GM21723 (cell line): ENCODE results near the gene SREBF1.
A peak's percentile ranks its signal among the peaks of the same experiment; 100 is the strongest.

Source experiments
- ATAC-seq: cut with Tn5 transposase; IDR thresholded peaks from one replicate; pipeline ENCODE4 v1.9.1; 2021; ENCODE audit warnings: mild to moderate bottlenecking, moderate library complexity; ENCODE audit not compliant: unreplicated experiment

SREBF1 gene

GRCh38 chr17:17797119-17797809 lies 39.5 kb downstream of the SREBF1 start:
- ATAC-seq, result no peak

DNA sequence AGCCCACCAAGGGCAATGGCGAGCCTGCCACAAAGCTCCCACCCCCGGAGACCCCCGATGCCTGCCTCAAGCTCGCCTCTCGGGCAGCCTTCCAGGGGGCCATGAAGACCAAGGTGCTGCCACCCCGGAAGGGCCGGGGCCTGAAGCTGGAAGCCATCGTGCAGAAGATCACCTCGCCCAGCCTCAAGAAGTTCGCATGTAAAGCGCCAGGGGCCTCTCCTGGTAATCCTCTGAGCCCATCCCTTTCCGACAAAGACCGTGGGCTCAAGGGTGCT lies 40.1 kb downstream of the SREBF1 start:
- ATAC-seq, result no peak

- no peak for ATAC-seq
Measured at GRCh38 chr17:17795946-17796786, 40.6 kb downstream of the SREBF1 start.

- no peak for ATAC-seq
Measured at GRCh38 chr17:17795296-17795695, 41.5 kb downstream of the SREBF1 start.

DNA sequence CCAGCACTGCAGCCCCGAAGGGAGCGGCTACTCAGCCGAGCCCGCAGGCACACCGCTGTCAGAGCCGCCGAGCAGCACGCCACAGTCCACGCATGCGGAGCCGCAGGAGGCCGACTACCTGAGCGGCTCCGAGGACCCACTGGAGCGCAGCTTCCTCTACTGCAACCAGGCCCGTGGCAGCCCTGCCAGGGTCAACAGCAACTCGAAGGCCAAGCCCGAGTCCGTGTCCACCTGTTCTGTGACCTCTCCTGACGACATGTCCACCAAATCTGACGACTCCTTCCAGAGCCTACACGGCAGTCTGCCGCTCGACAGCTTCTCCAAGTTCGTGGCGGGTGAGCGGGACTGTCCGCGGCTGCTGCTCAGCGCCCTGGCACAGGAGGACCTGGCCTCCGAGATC lies 42.4 kb downstream of the SREBF1 start:
- ATAC-seq, result no peak

- ATAC-seq, result no peak
Measured at GRCh38 chr17:17793378-17794214, 43.2 kb downstream of the SREBF1 start.

GRCh38 chr17:17792551-17793377 lies 44.0 kb downstream of the SREBF1 start:
- ATAC-seq, result peak; percentile 72

DNA sequence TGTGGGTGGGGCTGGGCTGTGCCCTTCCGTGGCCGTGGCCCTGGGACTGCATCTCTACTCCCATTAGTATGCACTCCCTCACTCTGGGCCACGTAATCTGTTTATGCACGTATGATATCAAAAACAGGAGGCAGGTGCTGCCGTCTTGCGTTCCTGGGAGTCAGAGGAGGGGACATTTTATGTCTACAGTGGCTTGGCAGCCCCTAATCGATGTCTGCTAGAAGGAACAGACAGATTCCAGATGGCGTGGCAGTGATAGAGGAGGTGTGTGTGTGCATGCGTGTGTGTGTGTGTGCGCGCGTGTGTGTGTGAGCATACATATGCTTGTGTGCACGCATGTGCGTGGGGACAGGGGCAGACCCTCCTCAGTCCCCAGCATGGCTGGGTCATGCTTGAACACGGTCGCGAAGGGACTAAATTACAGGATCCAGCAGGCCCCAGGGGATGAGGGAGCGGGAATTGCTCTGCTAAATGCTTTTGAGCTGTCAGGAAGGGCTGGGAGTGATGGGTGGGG lies 44.7 kb downstream of the SREBF1 start:
- no peak for ATAC-seq

DNA sequence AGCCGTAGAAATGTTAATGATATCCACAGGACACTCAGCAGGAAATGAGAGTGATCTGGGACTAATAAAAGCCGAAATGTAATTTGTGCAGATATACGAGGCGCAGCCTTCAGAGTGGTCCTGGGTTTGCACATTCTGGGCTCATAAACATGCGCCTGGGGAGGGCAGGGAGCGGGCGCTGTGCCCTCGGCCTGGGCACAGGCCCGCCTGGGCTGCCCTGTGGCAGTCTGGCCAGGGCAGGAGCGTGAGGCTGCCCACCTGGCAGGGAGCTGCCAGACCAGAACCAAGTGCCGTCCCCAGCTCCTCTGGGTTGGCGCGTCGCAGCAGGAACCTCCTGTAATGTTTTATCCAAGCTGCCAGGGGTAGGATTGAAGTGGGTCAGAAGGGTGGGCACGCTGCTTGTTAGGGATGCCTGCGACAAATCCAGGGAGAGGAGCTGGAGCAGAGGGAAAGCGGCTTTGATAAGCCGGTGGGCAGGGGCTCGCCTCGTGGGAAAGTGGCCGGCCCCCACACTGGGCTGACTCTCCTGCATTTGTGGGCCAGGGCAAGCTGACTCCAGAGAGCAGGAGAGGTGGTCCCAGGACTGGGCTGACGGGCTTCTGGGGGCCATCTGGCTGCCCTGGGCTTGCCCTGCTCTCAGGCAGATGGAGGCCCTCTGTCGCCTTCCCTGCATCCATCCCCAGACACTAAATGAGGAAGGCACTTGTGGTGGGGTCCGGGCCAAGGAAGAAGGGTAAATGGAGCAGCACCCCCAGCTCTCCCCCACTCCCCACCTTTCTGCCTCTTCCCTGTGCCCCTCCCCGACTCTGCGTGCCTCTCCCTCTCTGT lies 45.9 kb downstream of the SREBF1 start:
- ATAC-seq, result no peak

GRCh38 chr17:17789828-17790636 lies 46.8 kb downstream of the SREBF1 start:
- no peak for ATAC-seq

- ATAC-seq, result no peak
Measured at GRCh38 chr17:17789410-17789809, 47.4 kb downstream of the SREBF1 start.

GRCh38 chr17:17788967-17789366 lies 47.8 kb downstream of the SREBF1 start:
- no peak for ATAC-seq

DNA sequence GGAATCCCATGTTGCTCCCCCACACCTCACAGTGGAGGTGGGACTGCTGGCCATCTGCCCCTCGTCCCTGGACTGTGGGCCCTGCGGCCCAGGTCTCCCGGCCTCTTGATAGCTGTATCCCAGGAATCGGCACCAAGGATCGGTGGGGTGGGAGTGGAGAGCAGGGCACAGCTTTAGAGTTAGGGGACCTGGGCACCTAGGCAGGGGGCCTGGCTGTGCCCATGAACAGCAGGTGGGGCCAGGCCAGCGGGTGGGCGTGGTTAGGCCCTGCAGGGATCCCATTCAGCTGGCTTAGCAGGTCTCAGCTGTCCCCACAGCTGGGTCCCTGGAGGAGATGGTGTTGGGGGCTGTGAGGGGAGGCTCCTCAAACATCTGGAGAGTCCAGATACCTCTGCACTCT lies 49.2 kb downstream of the SREBF1 start:
- ATAC-seq, result no peak

DNA sequence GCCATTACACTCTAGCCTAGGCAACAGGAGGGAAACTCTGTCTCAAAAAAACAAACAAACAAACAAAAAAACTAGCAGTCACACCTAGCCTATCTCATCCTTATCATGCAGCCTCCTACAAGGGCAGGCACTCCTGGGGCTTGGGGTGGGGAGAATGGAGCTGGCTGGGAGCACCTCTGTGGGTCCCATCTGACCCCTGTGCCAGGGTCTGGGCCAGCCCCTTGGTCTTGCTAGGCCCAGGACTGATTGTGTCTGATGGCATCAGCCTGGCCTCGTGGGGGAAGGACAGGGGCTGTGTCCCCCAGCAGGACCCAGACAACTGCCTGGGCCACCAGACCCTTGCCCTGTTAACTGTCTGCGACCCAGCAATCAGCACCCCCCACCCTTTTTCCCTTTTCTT lies 49.8 kb downstream of the SREBF1 start:
- no peak for ATAC-seq

- ATAC-seq, result no peak
Measured at GRCh38 chr17:17785407-17785806, 51.4 kb downstream of the SREBF1 start.

DNA sequence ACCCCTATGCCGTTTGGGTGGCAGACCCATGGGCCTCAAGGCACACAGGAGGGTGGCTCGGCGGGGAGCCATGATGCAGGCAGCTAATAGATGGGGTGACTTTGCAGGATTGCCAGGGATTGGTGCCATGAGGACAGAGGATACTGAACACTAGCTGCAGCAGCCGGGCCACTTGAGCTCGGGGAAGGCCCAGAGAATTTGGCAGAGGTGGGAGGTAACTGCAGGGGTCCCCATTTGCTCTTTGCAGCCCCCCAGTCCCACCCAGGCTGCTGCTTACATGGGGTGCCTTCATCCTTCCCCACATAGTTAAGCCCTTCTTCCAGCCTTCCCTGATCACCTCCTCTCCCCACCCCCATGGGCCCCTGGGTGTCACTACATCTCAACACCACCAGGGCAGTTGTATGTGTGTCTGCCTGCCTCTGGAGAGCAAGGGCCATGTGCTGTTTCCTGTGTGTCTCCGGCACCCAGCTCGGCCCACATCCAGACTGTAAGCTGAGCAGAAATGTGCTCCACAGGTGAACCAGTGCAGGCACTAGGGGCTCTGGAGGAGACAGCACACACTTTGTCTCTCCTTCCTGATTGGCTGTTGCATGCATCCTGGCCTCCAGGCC lies 52.0 kb downstream of the SREBF1 start:
- ATAC-seq, result no peak

DNA sequence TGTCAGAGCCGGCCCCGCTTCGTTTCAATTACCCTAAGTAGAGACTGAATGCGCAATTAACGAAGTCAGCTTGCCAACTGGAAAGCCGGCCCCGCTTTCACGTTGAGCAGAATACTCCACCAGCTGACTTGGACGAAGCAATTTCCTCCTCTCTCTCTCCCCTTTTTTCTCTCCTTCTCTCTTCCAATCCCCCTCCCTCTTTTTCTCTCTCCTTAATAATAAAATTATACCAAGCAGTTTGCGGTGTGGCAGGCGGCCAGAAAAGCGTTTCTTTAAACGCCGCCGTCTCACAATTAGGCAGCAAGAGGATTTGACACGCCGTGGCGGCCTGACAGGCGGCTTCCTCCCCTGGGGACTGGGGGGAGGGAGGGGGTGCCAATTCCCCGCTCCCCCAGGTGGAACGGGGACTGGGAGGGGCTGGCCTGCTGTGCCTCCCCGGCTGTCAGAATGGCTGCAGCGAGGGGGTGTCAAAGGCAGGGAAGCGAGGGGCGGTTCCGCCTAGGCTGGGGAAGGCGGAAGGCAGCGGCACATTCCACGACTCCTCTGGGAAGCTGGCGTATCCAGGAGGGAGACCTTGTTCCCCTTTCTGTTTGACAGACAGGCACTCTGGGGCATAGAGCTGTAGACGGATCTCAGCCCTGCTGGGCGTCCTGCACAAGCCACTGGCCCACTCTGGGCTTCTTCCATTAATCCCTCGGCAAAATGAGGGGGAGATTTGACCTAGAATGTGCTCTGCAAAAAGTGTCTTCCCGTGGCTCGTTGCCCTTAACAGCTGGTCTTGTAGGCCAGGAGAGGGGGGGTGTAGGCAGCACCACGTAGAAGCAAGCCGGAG lies 52.7 kb downstream of the SREBF1 start:
- peak; percentile 2 for ATAC-seq
